Measurements from ENCODE around the gene KNDC1. TPM values are rescaled to one million over a fixed set of nuclear protein-coding genes. Genes with fewer than 3 reads are reported as not detected.
"Not testable (repeated sequence)": the region's sequence is repeated elsewhere in the genome, so short reads cannot be mapped to it uniquely, and the experiment has no call there.

The KNDC1 gene
- total RNA-seq, 4 donors from 2014 or later = under 0.01 to 12.5 (median 5.3) TPM

- H3K4me3 ChIP-seq = no peak overlapping the region
- H3K27me3 ChIP-seq = no peaks in the 10 kb centered on the region
- intact Hi-C loops (cut with DNase I; ENCODE audit: low total_unique reads) = no loop called here
- no peaks in the 10 kb centered on the region for H3K4me1 ChIP-seq
- no peaks in the 10 kb centered on the region for H3K9me3 ChIP-seq
- TF ChIP-seq, protein P1, sequence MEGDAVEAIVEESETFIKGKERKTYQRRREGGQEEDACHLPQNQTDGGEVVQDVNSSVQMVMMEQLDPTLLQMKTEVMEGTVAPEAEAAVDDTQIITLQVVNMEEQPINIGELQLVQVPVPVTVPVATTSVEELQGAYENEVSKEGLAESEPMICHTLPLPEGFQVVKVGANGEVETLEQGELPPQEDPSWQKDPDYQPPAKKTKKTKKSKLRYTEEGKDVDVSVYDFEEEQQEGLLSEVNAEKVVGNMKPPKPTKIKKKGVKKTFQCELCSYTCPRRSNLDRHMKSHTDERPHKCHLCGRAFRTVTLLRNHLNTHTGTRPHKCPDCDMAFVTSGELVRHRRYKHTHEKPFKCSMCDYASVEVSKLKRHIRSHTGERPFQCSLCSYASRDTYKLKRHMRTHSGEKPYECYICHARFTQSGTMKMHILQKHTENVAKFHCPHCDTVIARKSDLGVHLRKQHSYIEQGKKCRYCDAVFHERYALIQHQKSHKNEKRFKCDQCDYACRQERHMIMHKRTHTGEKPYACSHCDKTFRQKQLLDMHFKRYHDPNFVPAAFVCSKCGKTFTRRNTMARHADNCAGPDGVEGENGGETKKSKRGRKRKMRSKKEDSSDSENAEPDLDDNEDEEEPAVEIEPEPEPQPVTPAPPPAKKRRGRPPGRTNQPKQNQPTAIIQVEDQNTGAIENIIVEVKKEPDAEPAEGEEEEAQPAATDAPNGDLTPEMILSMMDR (IDR thresholded peaks at IDR 0.05) = no peak
- no peak for TF ChIP-seq POLR2A (IDR thresholded peaks at IDR 0.05)
- no peaks in the 10 kb centered on the region for H3K36me3 ChIP-seq
- peak in 1 of 2 donors; percentile 3 for DNase-seq
- H3K27ac ChIP-seq = no peak overlapping the region
Measured at GRCh38 chr10:133134411-133135115, 25.5 kb upstream of the KNDC1 start.

DNA sequence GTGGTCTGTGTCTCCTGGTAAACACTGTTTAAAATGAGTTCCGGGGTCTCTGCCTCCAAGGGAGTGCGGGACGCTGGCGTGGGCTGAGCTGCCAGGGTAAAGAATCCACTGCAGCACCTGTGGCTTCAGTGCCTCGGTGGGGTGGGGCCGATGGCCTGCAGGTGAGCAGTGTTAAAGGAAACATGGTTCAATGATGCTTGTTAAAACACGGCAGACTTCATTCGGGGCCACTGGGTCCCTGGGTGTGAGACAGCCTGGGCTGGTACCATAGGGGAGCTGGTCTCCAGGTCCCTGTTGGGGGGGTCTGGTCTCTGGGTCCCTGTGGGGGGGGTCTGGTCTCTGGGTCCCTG lies 24.9 kb upstream of the KNDC1 start:
- TF ChIP-seq, protein P1 (IDR thresholded peaks at IDR 0.05) = no peak
- no peak for TF ChIP-seq POLR2A (IDR thresholded peaks at IDR 0.05)
- peak in 1 of 2 donors; percentile 8 for DNase-seq
- H3K36me3 ChIP-seq = no peaks in the 10 kb centered on the region
- no peak overlapping the region for H3K27ac ChIP-seq
- no peaks in the 10 kb centered on the region for H3K27me3 ChIP-seq
- H3K4me1 ChIP-seq = no peaks in the 10 kb centered on the region
- H3K4me3 ChIP-seq = no peak overlapping the region
- H3K9me3 ChIP-seq = no peaks in the 10 kb centered on the region
- intact Hi-C loops (cut with DNase I; ENCODE audit: low total_unique reads) = no loop called here

DNA sequence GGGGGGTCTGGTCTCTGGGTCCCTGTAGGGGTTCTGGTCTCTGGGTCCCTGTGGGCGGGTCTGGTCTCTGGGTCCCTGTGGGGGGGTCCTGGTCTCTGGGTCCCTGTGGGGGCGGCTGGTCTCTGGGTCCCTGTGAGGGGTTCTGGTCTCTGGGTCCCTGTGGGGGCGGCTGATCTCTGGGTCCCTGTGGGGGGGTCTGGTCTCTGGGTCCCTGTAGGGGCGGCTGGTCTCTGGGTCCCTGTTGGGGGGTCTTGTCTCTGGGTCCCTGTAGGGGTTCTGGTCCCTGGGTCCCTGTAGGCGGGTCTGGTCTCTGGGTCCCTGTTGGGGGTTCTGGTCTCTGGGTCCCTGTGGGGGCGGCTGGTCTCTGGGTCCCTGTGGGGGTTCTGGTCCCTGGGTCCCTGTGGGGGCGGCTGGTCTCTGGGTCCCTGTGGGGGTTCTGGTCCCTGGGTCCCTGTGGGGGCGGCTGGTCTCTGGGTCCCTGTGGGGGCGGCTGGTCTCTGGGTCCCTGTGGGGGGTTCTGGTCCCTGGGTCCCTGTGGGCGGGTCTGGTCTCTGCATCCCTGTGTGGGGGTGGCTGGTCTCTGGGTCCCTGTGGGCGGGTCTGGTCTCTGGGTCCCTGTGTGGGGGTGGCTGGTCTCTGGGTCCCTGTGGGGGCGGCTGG lies 22.4 kb upstream of the KNDC1 start:
- DNase-seq = peak in 1 of 2 donors; percentile 11
- intact Hi-C loops (cut with DNase I; ENCODE audit: low total_unique reads) = not testable (repeated sequence)

DNA sequence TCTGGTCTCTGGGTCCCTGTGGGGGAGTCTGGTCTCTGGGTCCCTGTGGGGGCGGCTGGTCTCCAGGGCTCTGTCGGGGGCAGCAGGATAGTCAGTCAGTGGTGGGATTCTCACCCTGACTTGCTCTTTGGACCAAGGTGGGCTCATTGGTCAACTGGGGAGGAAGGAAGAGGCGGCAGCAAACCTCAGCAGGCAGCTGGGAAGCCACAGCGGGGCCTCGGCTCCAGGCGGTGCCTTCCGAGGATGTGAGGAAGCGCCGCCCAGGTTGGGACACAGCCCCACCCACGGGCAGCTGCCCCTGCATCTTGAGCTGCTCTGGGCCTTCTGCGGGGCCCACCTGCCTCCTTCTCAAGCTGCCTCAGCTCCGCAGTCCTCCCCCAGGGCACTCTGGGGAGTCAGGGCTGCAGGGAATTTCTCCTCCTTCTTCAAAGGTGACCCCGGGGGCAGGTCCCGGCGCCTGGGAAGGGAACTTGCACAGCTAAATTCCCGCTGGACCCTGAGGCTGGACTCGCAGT lies 20.4 kb upstream of the KNDC1 start:
- no peak for DNase-seq
- Histone ChIP-seq H3K4me3 (no peak overlapping the region), H3K27me3 (no peaks in the 10 kb centered on the region), H3K27ac (no peak overlapping the region), H3K4me1 (no peaks in the 10 kb centered on the region), H3K36me3 (no peaks in the 10 kb centered on the region), H3K9me3 (no peaks in the 10 kb centered on the region)
- intact Hi-C loops (cut with DNase I; ENCODE audit: low total_unique reads) = no loop called here
- TF ChIP-seq, protein P1 (IDR thresholded peaks at IDR 0.05) = no peak
- no peak for TF ChIP-seq POLR2A (IDR thresholded peaks at IDR 0.05)

More for the DNA sequence above, 22.4 kb upstream of the KNDC1 start:
- not testable (repeated sequence) for H3K36me3 ChIP-seq, H3K27me3 ChIP-seq, H3K4me1 ChIP-seq, H3K9me3 ChIP-seq, H3K27ac ChIP-seq, H3K4me3 ChIP-seq

DNA sequence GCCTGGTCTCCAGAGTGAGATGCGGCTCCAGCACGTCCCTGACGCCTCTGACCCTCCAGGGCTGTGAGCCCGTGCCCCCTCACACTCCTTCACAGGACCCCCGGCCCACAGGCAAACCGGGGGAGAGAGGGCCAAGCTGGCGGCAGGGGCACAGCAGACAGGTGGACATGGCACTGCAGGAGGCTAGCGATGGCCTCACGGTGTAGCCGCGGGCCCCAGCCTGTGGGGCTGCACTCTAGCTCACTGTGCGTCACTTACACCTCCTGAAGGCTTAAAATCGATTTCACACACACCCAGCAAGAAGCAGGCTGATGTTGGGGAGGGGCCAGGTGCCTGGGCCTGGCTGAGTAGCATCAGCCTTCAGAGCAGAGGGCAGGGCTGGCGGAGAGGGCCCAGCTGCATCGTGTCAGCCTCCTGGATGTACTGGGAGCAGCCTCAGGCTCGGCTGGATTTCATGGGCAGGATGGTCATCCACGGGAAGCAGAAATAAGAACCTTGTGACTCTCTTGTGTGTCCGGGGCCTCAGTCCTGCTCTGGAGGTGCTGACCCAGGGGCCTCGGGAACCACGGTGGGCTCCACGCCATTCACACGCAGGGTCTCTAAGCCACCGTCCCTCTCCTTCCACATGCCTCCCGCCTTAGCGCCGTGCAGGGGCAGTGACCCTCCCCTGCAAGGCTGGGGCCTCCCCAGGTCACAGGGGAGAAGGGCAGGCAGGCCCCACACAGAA lies 19.4 kb upstream of the KNDC1 start:
- intact Hi-C loops (cut with DNase I; ENCODE audit: low total_unique reads) = no loop called here
- Histone ChIP-seq H3K4me3 (no peak overlapping the region), H3K36me3 (no peaks in the 10 kb centered on the region), H3K9me3 (no peaks in the 10 kb centered on the region), H3K4me1 (no peaks in the 10 kb centered on the region), H3K27me3 (no peaks in the 10 kb centered on the region), H3K27ac (no peak overlapping the region)
- TF ChIP-seq POLR2A (IDR thresholded peaks at IDR 0.05) = no peak
- TF ChIP-seq, protein P1 (IDR thresholded peaks at IDR 0.05) = no peak
- peak; percentile 7 to 8 for DNase-seq
